Heart left ventricle (tissue), 16 donors: ENCODE data around the gene GNB1. TPM values are rescaled to one million over a fixed set of nuclear protein-coding genes. Genes with fewer than 3 reads are reported as not detected.

Experiments used
- ATAC-seq, 4 donors: fragments of 200-7000 bp; cut with Tn5 transposase; one replicate each; pipeline ENCODE4 v1.9.1; 2020 to 2022; ENCODE audit warnings: moderate library complexity in 4 of 4, mild to moderate bottlenecking in 3 of 4, moderate number of reproducible peaks in 1 of 4
- DNase-seq, 5 donors: peaks; one replicate each; pipeline ENCODE4 v3.0.0-alpha.2; 2020
- H3K27ac ChIP-seq, 12 donors: fragments of 200-600 bp; sonication (generic) in 4 of 12; one replicate each; pipeline versions ENCODE4 v1.5.0 to v1.8.0; 2016 to 2022; ENCODE audit warnings: mild to moderate bottlenecking in 2 of 12
- H3K27me3 ChIP-seq, 9 donors: fragments of 200-600 bp; sonication (generic) in 2 of 9; one replicate each; pipeline versions ENCODE4 v1.5.1 to v1.8.0; 2016 to 2022; ENCODE audit warnings: mild to moderate bottlenecking in 3 of 9
- H3K36me3 ChIP-seq, 9 donors: fragments of 200-600 bp; sonication (generic) in 2 of 9; one replicate each; pipeline versions ENCODE4 v1.5.0 to v1.8.0; 2018 to 2022; ENCODE audit warnings: mild to moderate bottlenecking in 2 of 9
- H3K4me1 ChIP-seq, 12 donors: fragments of 200-600 bp; sonication (generic) in 4 of 12; one replicate each; pipeline versions ENCODE4 v1.5.0 to v1.8.0; 2016 to 2022; ENCODE audit warnings: mild to moderate bottlenecking in 3 of 12
- H3K4me3 ChIP-seq, 12 donors: fragments of 200-600 bp; sonication (generic) in 4 of 12; one replicate each; pipeline versions ENCODE4 v1.5.0 to v1.8.0; 2017 to 2022; ENCODE audit warnings: mild to moderate bottlenecking in 9 of 12, moderate library complexity in 4 of 12
- H3K9me3 ChIP-seq, 12 donors: fragments of 200-600 bp; sonication (generic) in 4 of 12; one replicate each; pipeline versions ENCODE4 v1.5.0 to v1.8.0; 2016 to 2022; ENCODE audit warnings: mild to moderate bottlenecking in 1 of 12
- CTCF ChIP-seq, 12 donors: fragments of 200-600 bp; sonication (generic) in 4 of 12; IDR thresholded peaks; one replicate each; pipeline versions ENCODE4 v1.5.0 to v1.8.0; 2018 to 2022; ENCODE audit warnings: antibody characterized with exemption in 12 of 12, mild to moderate bottlenecking in 5 of 12
- POLR2A ChIP-seq, 2 donors: fragments of 450-650 bp; IDR thresholded peaks; one replicate each; pipeline ENCODE4 v1.6.1; 2017; ENCODE audit warnings: antibody characterized with exemption in 2 of 2, mild to moderate bottlenecking in 2 of 2, moderate library complexity in 2 of 2
- WGBS, 4 donors: extraction: QIAGEN DNeasy Blood & Tissue Kit in 2 of 4; methylation state at CpG; one replicate each; pipeline versions ENCODE4 v1.1.5 to v1.1.7; 2013 to 2018; 5-methylcytosine and 5-hydroxymethylcytosine counted together
- intact Hi-C, 10 donors: fragments of 100-400 bp; cut with DNase I; formaldehyde crosslinking; loops; one replicate each; pipeline versions ENCODE4 v1.11.1 to v1.14.2; 2022
- polyA plus RNA-seq, 2 donors: library from polyadenylated mRNA; stranded (reverse); fragments of 200-250 nt; gene quantifications; one replicate each; pipeline ENCODE4 v1.2.3, GENCODE V29; 2013
- total RNA-seq, 9 donors: library from RNA; depleted of rRNA in 2 of 9; stranded (reverse); fragments of >200 nt in 2 of 9; fragmentation: NEBNext Ultra II Directional in 3 of 9; extraction: Animal tissue kit (Norgen Biotek cat#: 25700) in 3 of 9; gene quantifications; one replicate each; pipeline versions ENCODE4 v1.1.0 to v1.2.4, GENCODE V29; 2016 to 2023
- donor health status: ischemic (EF 13 %, LVEDD 7.1; RV severe dilation, severe dysfunction).
- donor health status: healthy with polysubstance abuse.
- donor health status: DM: no; HTN: yes; CAD: no.
- donor health status: DM: no; HTN: no; CAD: no.
- donor health status: ischemic (EF 25% LVEDD 6.9; RV normal size, moderate dysfunction).
- donor health status: ischemic (EF 25% LVEDD 5.7; RV mildly dilated, moderate dysfunction).
- donor health status: healthy.
- donor health status: DM: yes; HTN: yes; CAD: no.
- donor health status: ischemic (EF 35%, LVEDD 5.7; RV mildly dilated, moderate dysfunction).
- donor health status: nonischemic (EF 11% LVEDD 7.7; RV severe dilation, severe dysfunction).
- donor health status: DM: yes; HTN: yes; CAD: no.
- donor health status: PGD.
- donor health status: ischemic (EF 29% LVEDD 5.4; RV normal size, mild dysfunction).
- donor health status: nonischemic (EF 23%, LVEDD 6.1; RV moderate dilation, normal function).

The GNB1 gene
- total and polyA plus RNA-seq, 11 donors, result 52.9 to 275 (median 172) TPM

GRCh38 chr1:1847061-1847850, 43.6 kb downstream of the GNB1 start:
- WGBS, 4 donors, result 27 to 38% (median 31%) methylated on average over 7 to 8 of the region's 8 CpGs
- intact Hi-C loops, result loop anchor here in 3 of 10 donors (5.0 to 10.0 kb wide), 4 partner anchors 35 to 48 kb away; partner anchors contain the start of gene GNB1 (in 1 of the 3)
- H3K9me3 ChIP-seq, result no peaks in the 10 kb centered on the region

GRCh38 chr1:1846386-1846918, 44.4 kb downstream of the GNB1 start:
- intact Hi-C loops, result loop anchor here in 3 of 10 donors (5.0 to 10.0 kb wide), 4 partner anchors 36 to 48 kb away; partner anchors contain the start of gene GNB1 (in 1 of the 3)
- 87 to 94% (median 90%) methylated on average over 5 of the region's 5 CpGs for WGBS, 4 donors
- Histone ChIP-seq H3K36me3 (peaks cover 0 to 2% (median 0%) of the 10 kb centered on the region in 9 donors), H3K27me3 (no peaks in the 10 kb centered on the region), H3K4me1 (peaks cover 21 to 83% (median 67%) of the 10 kb centered on the region in 12 donors), H3K27ac (peak overlapping the region in 11 of 12 donors; percentile 28 to 78 (median 57)), H3K4me3 (no peak overlapping the region), H3K9me3 (no peaks in the 10 kb centered on the region)
- TF ChIP-seq POLR2A (IDR thresholded peaks at IDR 0.05) (no peak), CTCF (IDR thresholded peaks at IDR 0.05) (no peak)
- DNase-seq, result no peak
- ATAC-seq, result no peak

More at GRCh38 chr1:1847061-1847850, 43.6 kb downstream of the GNB1 start:
- Histone ChIP-seq H3K36me3 (peaks cover 0 to 9% (median 0%) of the 10 kb centered on the region in 9 donors), H3K27ac (peak overlapping the region in 11 of 12 donors; percentile 28 to 78 (median 57)), H3K27me3 (no peaks in the 10 kb centered on the region), H3K4me3 (no peak overlapping the region), H3K4me1 (peaks cover 21 to 75% (median 60%) of the 10 kb centered on the region in 12 donors)
- TF ChIP-seq CTCF (IDR thresholded peaks at IDR 0.05) (no peak), POLR2A (IDR thresholded peaks at IDR 0.05) (no peak)
- DNase-seq, result no peak
- ATAC-seq, result peak; percentile 54 to 87 (median 68)

GRCh38 chr1:1842360-1843146, 48.3 kb downstream of the GNB1 start:
- H3K27me3 ChIP-seq, result no peaks in the 10 kb centered on the region
- ATAC-seq (peak in 2 of 4 donors; percentile 30 to 33), DNase-seq (no peak)
- WGBS, 4 donors, result 66 to 73% (median 71%) methylated on average over 11 of the region's 11 CpGs
- no peaks in the 10 kb centered on the region for H3K9me3 ChIP-seq
- peaks cover 19 to 84% (median 69%) of the 10 kb centered on the region in 12 donors for H3K4me1 ChIP-seq
- peaks cover 0 to 17% (median under 1%) of the 10 kb centered on the region in 9 donors for H3K36me3 ChIP-seq
- intact Hi-C loops, result loop anchor here in 2 of 10 donors (5.0 to 10.0 kb wide), 2 partner anchors 45 to 52 kb away; partner anchors contain the start of gene GNB1 (in 1 of the 2)
- H3K4me3 ChIP-seq, result no peak overlapping the region
- no peak for TF ChIP-seq CTCF (IDR thresholded peaks at IDR 0.05)
- no peak for TF ChIP-seq POLR2A (IDR thresholded peaks at IDR 0.05)
- H3K27ac ChIP-seq, result no peak overlapping the region
